PC-9 (cell line): ENCODE data around the gene ADGRV1.
A peak's percentile ranks its signal among the peaks of the same experiment; 100 is the strongest.

ENCODE experiments used
- EZH2 ChIP-seq: fragments of 200-600 bp; sonication (generic); IDR thresholded peaks from 2 replicates; pipeline ENCODE4 v1.8.0; 2017; ENCODE audit warnings: antibody characterized with exemption, low read depth
- TF ChIP-seq, protein P1 (sequence below): fragments of 200-600 bp; sonication (generic); conservative IDR thresholded peaks from 2 replicates; pipeline ENCODE4 v1.6.1; 2017; ENCODE audit warnings: mixed run types, antibody characterized with exemption, mild to moderate bottlenecking, moderate library complexity

DNA sequence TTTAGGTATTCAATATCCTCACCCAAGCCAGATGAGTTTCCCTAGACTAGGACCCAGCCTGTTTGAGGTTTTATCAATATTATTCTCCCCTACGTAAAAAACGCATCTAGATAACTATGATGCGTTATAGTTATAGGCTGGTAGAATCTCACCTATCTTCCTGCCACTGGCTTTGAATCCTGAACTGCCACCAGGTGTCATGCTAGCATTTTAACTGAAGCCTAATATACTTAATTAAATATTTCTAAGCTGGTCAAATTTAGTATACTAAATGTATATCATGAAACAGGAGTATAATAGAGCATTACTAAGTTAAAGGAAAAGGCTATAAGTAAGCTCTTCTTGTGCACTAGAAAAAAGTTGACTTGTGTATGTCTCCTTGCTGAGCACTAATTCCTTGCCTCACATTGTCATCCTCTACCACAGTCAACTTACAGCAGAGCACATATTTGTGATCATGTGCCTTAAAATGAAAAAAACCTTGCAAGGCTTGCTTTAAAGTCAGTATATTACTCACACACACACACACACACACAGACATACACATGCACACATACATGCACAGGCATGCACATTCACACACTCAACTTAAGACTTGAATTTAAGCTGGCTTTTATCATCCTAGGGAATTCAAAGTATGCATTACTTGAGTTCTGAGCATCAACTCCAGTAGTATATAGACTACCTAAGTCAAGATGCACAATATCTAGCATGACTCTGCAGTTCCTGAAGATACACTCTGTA, 303.4 kb downstream of the ADGRV1 start:
- TF ChIP-seq, protein P1, sequence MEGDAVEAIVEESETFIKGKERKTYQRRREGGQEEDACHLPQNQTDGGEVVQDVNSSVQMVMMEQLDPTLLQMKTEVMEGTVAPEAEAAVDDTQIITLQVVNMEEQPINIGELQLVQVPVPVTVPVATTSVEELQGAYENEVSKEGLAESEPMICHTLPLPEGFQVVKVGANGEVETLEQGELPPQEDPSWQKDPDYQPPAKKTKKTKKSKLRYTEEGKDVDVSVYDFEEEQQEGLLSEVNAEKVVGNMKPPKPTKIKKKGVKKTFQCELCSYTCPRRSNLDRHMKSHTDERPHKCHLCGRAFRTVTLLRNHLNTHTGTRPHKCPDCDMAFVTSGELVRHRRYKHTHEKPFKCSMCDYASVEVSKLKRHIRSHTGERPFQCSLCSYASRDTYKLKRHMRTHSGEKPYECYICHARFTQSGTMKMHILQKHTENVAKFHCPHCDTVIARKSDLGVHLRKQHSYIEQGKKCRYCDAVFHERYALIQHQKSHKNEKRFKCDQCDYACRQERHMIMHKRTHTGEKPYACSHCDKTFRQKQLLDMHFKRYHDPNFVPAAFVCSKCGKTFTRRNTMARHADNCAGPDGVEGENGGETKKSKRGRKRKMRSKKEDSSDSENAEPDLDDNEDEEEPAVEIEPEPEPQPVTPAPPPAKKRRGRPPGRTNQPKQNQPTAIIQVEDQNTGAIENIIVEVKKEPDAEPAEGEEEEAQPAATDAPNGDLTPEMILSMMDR = peak; percentile 58
- TF ChIP-seq EZH2 = no peak
